HL-60 (cell line): ENCODE measurements around the gene COPS9.

Experiments used
- DNase-seq, 2 experiments: peaks; one replicate each; pipeline ENCODE4 v3.0.0-alpha.2; 2010 to 2020; ENCODE audit warnings: low read depth in 1 of 2, low spot score in 1 of 2
- H3K27ac ChIP-seq: fragments of 250-450 bp; sonication (Bioruptor Pico); replicated peaks from 2 replicates; pipeline ENCODE4 v1.5.1; 2020; ENCODE audit warnings: mild to moderate bottlenecking, moderate library complexity
- H3K27me3 ChIP-seq: fragments of 250-450 bp; sonication (Bioruptor Pico); 2 replicates; pipeline ENCODE4 v1.5.1; 2021; ENCODE audit warnings: mild to moderate bottlenecking, moderate library complexity; ENCODE audit not compliant: insufficient read depth, poor library complexity, severe bottlenecking
- H3K4me3 ChIP-seq: replicated peaks from 2 replicates; pipeline ENCODE4 v1.5.1; 2011; ENCODE audit warnings: mild to moderate bottlenecking, control low read depth, low read length; ENCODE audit not compliant: insufficient read depth
- CTCF ChIP-seq: IDR thresholded peaks from one replicate; pipeline ENCODE4 v1.5.1; 2011; ENCODE audit warnings: low read length, control low read depth, inconsistent platforms; ENCODE audit not compliant: insufficient read depth
- GABPA ChIP-seq: IDR thresholded peaks from 2 replicates; pipeline ENCODE4 v1.6.1; 2012; ENCODE audit warnings: low read depth
- POLR2AphosphoS5 ChIP-seq: IDR thresholded peaks from 2 replicates; pipeline ENCODE4 v1.6.1; 2012; ENCODE audit warnings: low read depth
- REST ChIP-seq: IDR thresholded peaks from 2 replicates; pipeline ENCODE4 v1.6.1; 2012; ENCODE audit warnings: low read depth; ENCODE audit not compliant: insufficient replicate concordance
- SPI1 ChIP-seq: IDR thresholded peaks from 2 replicates; pipeline ENCODE4 v1.6.1; 2012; ENCODE audit warnings: low read depth, mild to moderate bottlenecking, borderline replicate concordance

COPS9 gene

GRCh38 chr2:240163844-240164574 is 27.9 kb upstream of the COPS9 start:
- Histone ChIP-seq H3K4me3 (no peak overlapping the region), H3K27me3 (no peaks in the 10 kb centered on the region), H3K27ac (no peak overlapping the region)
- no peak for TF ChIP-seq GABPA
- DNase-seq: no peak

- no peak for DNase-seq
- Histone ChIP-seq H3K27me3 (no peaks in the 10 kb centered on the region), H3K27ac (no peak overlapping the region), H3K4me3 (no peak overlapping the region)
- no peak for TF ChIP-seq POLR2AphosphoS5
- no peak for TF ChIP-seq CTCF
- TF ChIP-seq SPI1: no peak
- TF ChIP-seq REST: no peak
Measured at GRCh38 chr2:240162939-240163714, 27.0 kb upstream of the COPS9 start.

GRCh38 chr2:240162531-240162930 is 26.4 kb upstream of the COPS9 start:
- no peak overlapping the region for H3K4me3 ChIP-seq
- TF ChIP-seq POLR2AphosphoS5 (no peak), REST (no peak)
- H3K27me3 ChIP-seq: no peaks in the 10 kb centered on the region
- H3K27ac ChIP-seq: no peak overlapping the region
- no peak for DNase-seq

GRCh38 chr2:240162032-240162431 is 25.9 kb upstream of the COPS9 start:
- TF ChIP-seq GABPA (no peak), POLR2AphosphoS5 (no peak), REST (no peak), SPI1 (no peak), CTCF (no peak)
- no peaks in the 10 kb centered on the region for H3K27me3 ChIP-seq
- H3K4me3 ChIP-seq: no peak overlapping the region
- no peak for DNase-seq
- no peak overlapping the region for H3K27ac ChIP-seq
